Measurements from ENCODE around the gene WDR7. TPM values are rescaled to one million over a fixed set of nuclear protein-coding genes. Genes with fewer than 3 reads are reported as not detected.

WDR7 gene
- total and polyA plus RNA-seq, 10 of the 15 experiments (the other 5 are each of a cell fraction or from before 2014, with no cell fraction given): 2.8 to 16.5 (median 11.7) TPM

- no peaks in the 10 kb centered on the region for H3K36me3 ChIP-seq (ENCODE audit: control insufficient read depth in 2 of 2, insufficient read depth in 2 of 2, low read length in 1 of 2)
- BruUV-seq (replicated peaks): no TSS peak
- no peaks in the 10 kb centered on the region for H3K9me3 ChIP-seq (replicated peaks; ENCODE audit: control insufficient read depth, insufficient read depth, low read length)
- DNase-seq (ENCODE audit: low read depth, low spot score): no peak
- H3K4me3 ChIP-seq: no peak overlapping the region
- RAD21 ChIA-PET (ENCODE audit: unreplicated experiment): no interaction called here
- no peak overlapping the region for H2AFZ ChIP-seq (ENCODE audit: control insufficient read depth, low read depth, low read length)
- H3K27ac ChIP-seq (ENCODE audit: control insufficient read depth, insufficient read depth): no peak overlapping the region
- SMC1A ChIA-PET (ENCODE audit: uncharacterized antibody, unreplicated experiment): interaction anchor here (0.7 kb wide), 1 partner anchor 727 kb away, joined by 3 read pairs; no protein-coding TSS in a partner anchor
- no peak overlapping the region for H3K4me2 ChIP-seq (ENCODE audit: control insufficient read depth, insufficient read depth)
- WGBS (ENCODE audit: insufficient coverage, insufficient replicate concordance, low lambda C conversion rate, missing lambda C conversion rate): 90% methylated on average over 1 of the region's 1 CpG
- in situ Hi-C loops (cut with MboI): no loop called here
- no peak for FAIRE-seq
- no peaks in the 10 kb centered on the region for H4K20me1 ChIP-seq (ENCODE audit: control insufficient read depth, insufficient read depth)
- no peak for ATAC-seq
- no peak overlapping the region for H3K9ac ChIP-seq (ENCODE audit: control insufficient read depth, insufficient read depth, low read length)
- TF ChIP-seq, protein P1, sequence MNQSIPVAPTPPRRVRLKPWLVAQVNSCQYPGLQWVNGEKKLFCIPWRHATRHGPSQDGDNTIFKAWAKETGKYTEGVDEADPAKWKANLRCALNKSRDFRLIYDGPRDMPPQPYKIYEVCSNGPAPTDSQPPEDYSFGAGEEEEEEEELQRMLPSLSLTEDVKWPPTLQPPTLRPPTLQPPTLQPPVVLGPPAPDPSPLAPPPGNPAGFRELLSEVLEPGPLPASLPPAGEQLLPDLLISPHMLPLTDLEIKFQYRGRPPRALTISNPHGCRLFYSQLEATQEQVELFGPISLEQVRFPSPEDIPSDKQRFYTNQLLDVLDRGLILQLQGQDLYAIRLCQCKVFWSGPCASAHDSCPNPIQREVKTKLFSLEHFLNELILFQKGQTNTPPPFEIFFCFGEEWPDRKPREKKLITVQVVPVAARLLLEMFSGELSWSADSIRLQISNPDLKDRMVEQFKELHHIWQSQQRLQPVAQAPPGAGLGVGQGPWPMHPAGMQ (IDR thresholded peaks at IDR 0.05; ENCODE audit: borderline replicate concordance): no peak
- no peak for TF ChIP-seq ESRRA (IDR thresholded peaks at IDR 0.05; ENCODE audit: low read length)
- TF ChIP-seq, protein P2, sequence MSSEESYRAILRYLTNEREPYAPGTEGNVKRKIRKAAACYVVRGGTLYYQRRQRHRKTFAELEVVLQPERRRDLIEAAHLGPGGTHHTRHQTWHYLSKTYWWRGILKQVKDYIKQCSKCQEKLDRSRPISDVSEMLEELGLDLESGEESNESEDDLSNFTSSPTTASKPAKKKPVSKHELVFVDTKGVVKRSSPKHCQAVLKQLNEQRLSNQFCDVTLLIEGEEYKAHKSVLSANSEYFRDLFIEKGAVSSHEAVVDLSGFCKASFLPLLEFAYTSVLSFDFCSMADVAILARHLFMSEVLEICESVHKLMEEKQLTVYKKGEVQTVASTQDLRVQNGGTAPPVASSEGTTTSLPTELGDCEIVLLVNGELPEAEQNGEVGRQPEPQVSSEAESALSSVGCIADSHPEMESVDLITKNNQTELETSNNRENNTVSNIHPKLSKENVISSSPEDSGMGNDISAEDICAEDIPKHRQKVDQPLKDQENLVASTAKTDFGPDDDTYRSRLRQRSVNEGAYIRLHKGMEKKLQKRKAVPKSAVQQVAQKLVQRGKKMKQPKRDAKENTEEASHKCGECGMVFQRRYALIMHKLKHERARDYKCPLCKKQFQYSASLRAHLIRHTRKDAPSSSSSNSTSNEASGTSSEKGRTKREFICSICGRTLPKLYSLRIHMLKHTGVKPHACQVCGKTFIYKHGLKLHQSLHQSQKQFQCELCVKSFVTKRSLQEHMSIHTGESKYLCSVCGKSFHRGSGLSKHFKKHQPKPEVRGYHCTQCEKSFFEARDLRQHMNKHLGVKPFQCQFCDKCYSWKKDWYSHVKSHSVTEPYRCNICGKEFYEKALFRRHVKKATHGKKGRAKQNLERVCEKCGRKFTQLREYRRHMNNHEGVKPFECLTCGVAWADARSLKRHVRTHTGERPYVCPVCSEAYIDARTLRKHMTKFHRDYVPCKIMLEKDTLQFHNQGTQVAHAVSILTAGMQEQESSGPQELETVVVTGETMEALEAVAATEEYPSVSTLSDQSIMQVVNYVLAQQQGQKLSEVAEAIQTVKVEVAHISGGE (CRISPR knock-in tag; IDR thresholded peaks at IDR 0.05): no peak
- no peak for TF ChIP-seq NBN (IDR thresholded peaks at IDR 0.05)
- no peak for TF ChIP-seq NFIC (IDR thresholded peaks at IDR 0.05; ENCODE audit: low read depth, low read length)
- TF ChIP-seq TARDBP (IDR thresholded peaks at IDR 0.05; ENCODE audit: borderline replicate concordance): no peak
- no peak for TF ChIP-seq RAD51 (IDR thresholded peaks at IDR 0.05)
- no peak for TF ChIP-seq PBX3 (IDR thresholded peaks at IDR 0.05; ENCODE audit: insufficient replicate concordance, low read depth, low read length)
- TF ChIP-seq GATAD2B (conservative IDR thresholded peaks at IDR 0.05; ENCODE audit: low read depth): no peak
- CTCF ChIA-PET: no interaction called here
- no peaks in the 10 kb centered on the region for H3K27me3 ChIP-seq (replicated peaks in 1 of 2; ENCODE audit: control insufficient read depth in 2 of 2, insufficient read depth in 2 of 2, low read length in 1 of 2)
- H3K4me1 ChIP-seq (ENCODE audit: control insufficient read depth, insufficient read depth, low read length): no peaks in the 10 kb centered on the region
- intact Hi-C loops (cut with micrococcal nuclease; ENCODE audit: unreplicated experiment): no loop called here
- POLR2A ChIA-PET: no interaction called here
- no peaks in the 10 kb centered on the region for H3K79me2 ChIP-seq (ENCODE audit: control insufficient read depth, insufficient read depth, low read length)
Observed at GRCh38 chr18:56841836-56842235, 190.7 kb downstream of the WDR7 start.
